NT2/D1 (cell line): ENCODE measurements around the gene AIP.

Experiments
- SUZ12 ChIP-seq: IDR thresholded peaks from 2 replicates; pipeline ENCODE4 v1.6.1; 2011; ENCODE audit not compliant: insufficient read length, insufficient read depth; ENCODE audit errors: extremely low read depth
- YY1 ChIP-seq: IDR thresholded peaks from 2 replicates; pipeline ENCODE4 v1.6.1; 2011; ENCODE audit not compliant: insufficient read length, insufficient read depth
- ZNF274 ChIP-seq: IDR thresholded peaks from 2 replicates; pipeline ENCODE4 v1.6.1; 2011; ENCODE audit warnings: mild to moderate bottlenecking, low read depth, low read length

DNA sequence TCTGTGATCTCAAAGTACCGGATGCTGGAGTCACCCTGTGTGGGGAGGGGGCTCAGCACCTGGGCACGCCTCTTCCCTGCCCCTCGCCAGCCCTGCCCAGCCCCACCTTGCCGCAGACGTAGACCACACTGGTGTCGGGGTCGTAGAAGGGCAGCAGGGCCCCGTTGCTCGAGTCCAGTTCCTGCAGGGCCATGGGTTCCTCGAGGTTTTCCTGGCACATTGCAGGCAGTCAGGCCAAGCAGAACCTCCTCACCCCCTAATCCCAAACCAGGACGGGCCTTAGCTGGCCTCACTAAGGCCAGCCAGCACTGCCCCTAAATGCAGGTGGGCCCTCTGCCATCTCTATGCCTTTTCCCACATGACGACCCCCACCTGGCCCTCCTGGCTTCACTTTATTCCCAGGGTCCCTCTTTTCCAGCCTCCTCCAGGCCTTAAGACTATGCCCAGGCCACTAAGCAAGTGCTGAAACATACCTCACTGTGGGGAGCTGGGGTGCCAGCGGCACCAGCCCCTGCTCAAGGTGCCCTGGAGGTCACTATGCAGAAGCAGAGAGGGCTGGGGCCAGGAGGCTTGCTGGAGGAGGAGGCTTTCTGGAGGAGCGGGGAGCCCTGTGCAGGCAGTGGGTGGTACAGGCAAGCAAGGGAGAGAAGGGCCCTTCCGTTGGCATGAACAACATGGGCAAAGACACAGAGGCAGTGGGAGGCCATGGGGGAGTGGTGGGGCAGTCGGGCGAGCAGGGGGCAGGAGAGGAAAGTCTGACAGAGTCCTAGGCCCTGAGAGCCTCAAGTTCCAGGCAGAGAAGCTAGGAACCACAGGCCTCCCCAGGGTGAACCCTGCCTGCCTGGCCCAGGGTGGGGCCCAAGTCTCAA, 42.4 kb upstream of the AIP start:
- no peak for TF ChIP-seq ZNF274
- TF ChIP-seq SUZ12, result no peak
- no peak for TF ChIP-seq YY1
